ENCODE measurements around the gene MPPED2. TPM values are rescaled to one million over a fixed set of nuclear protein-coding genes. Genes with fewer than 3 reads are reported as not detected.

Gene MPPED2
- total and polyA plus RNA-seq, 2 of the 13 experiments (the other 11 are each of a cell fraction or from before 2014, with no cell fraction given), result not detected

DNA sequence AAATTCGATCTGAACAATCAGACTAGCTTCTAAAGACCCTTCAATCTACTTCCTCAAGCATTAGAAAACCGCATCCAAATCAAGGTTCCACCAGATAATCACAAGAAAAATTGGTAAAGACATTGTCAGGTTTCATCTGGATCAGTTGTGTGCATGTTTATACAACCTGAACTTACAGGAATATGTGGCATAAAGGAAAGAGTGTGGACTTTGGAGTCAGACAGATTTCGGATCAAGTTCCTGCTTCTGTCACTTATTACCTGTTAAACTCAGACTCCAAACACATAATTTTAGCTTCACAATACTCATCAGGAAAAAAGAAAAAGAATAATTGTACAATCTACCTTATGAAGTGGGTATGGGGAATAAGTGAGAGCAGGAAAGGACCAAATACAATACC lies 80.5 kb downstream of the MPPED2 start:
- no TSS peak for BruUV-seq (replicated peaks)
- Histone ChIP-seq H3K4me1 (ENCODE audit: insufficient read depth, low read length) (no peaks in the 10 kb centered on the region), H4K20me1 (ENCODE audit: insufficient read depth, low read length) (no peaks in the 10 kb centered on the region), H3K79me2 (ENCODE audit: insufficient read depth, low read length) (no peaks in the 10 kb centered on the region), H3K27me3 (ENCODE audit: control insufficient read depth in 1 of 2, insufficient read depth in 2 of 2, low read length in 2 of 2) (no peaks in the 10 kb centered on the region; a peak in 1 of 5 replicates), H3K4me2 (ENCODE audit: low read depth, low read length) (no peak overlapping the region), H3K27ac (ENCODE audit: extremely low read length, insufficient read depth, low read length) (no peak overlapping the region), H3K36me3 (replicated peaks in 1 of 2; ENCODE audit: control insufficient read depth in 1 of 2, insufficient read depth in 2 of 2, low read length in 2 of 2) (no peaks in the 10 kb centered on the region), H2AFZ (ENCODE audit: low read length) (no peak overlapping the region), H3K9me3 (ENCODE audit: low read length) (no peaks in the 10 kb centered on the region), H3K4me3 (replicated peaks in 1 of 3; ENCODE audit: insufficient read depth in 1 of 3, low read depth in 2 of 3, low read length in 3 of 3) (no peak overlapping the region), H3K9ac (ENCODE audit: insufficient read depth, low read depth, low read length) (no peak overlapping the region)
- ATAC-seq (no peak), FAIRE-seq (no peak), DNase-seq (ENCODE audit: low spot score) (no peak)
- in situ Hi-C loops (cut with HindIII; ENCODE audit: extremely low pct_ligation_motif_present, low pct_unique_long_range_greater_than_20kb) (no loop called here), intact Hi-C loops (cut with micrococcal nuclease; ENCODE audit: unreplicated experiment) (no loop called here)
- no peak for TF ChIP-seq ZNF570 (CRISPR knock-in tag; IDR thresholded peaks at IDR 0.05; ENCODE audit: borderline replicate concordance)
- TF ChIP-seq ZNF598 (CRISPR knock-in tag; IDR thresholded peaks at IDR 0.05; ENCODE audit: borderline replicate concordance), result no peak
- no peak for TF ChIP-seq FOXK1 (CRISPR knock-in tag; IDR thresholded peaks at IDR 0.05; ENCODE audit: borderline replicate concordance, low read depth)
- TF ChIP-seq, protein P1, sequence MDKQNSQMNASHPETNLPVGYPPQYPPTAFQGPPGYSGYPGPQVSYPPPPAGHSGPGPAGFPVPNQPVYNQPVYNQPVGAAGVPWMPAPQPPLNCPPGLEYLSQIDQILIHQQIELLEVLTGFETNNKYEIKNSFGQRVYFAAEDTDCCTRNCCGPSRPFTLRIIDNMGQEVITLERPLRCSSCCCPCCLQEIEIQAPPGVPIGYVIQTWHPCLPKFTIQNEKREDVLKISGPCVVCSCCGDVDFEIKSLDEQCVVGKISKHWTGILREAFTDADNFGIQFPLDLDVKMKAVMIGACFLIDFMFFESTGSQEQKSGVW (CRISPR knock-in tag; IDR thresholded peaks at IDR 0.05; ENCODE audit: borderline replicate concordance), result no peak
- no peak for TF ChIP-seq NFE2L1 (CRISPR knock-in tag; IDR thresholded peaks at IDR 0.05; ENCODE audit: borderline replicate concordance)
- no peak for TF ChIP-seq POLR2G (IDR thresholded peaks at IDR 0.05; ENCODE audit: low read depth, low read length)
- TF ChIP-seq, protein P2, sequence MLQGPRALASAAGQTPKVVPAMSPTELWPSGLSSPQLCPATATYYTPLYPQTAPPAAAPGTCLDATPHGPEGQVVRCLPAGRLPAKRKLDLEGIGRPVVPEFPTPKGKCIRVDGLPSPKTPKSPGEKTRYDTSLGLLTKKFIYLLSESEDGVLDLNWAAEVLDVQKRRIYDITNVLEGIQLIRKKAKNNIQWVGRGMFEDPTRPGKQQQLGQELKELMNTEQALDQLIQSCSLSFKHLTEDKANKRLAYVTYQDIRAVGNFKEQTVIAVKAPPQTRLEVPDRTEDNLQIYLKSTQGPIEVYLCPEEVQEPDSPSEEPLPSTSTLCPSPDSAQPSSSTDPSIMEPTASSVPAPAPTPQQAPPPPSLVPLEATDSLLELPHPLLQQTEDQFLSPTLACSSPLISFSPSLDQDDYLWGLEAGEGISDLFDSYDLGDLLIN (CRISPR knock-in tag; IDR thresholded peaks at IDR 0.05; ENCODE audit: borderline replicate concordance), result no peak
- TF ChIP-seq ATRX (CRISPR knock-in tag; IDR thresholded peaks at IDR 0.05; ENCODE audit: borderline replicate concordance), result no peak
- TF ChIP-seq ZNF12 (CRISPR knock-in tag; IDR thresholded peaks at IDR 0.05), result no peak
- TF ChIP-seq ZNF260 (CRISPR knock-in tag; IDR thresholded peaks at IDR 0.05; ENCODE audit: borderline replicate concordance, low read depth), result no peak
- no peak for TF ChIP-seq GMEB2 (CRISPR knock-in tag; IDR thresholded peaks at IDR 0.05; ENCODE audit: low read depth)
- no peak for TF ChIP-seq SIX4 (CRISPR knock-in tag; IDR thresholded peaks at IDR 0.05)
- TF ChIP-seq ZNF343 (CRISPR knock-in tag; IDR thresholded peaks at IDR 0.05), result no peak
- TF ChIP-seq, protein P3, sequence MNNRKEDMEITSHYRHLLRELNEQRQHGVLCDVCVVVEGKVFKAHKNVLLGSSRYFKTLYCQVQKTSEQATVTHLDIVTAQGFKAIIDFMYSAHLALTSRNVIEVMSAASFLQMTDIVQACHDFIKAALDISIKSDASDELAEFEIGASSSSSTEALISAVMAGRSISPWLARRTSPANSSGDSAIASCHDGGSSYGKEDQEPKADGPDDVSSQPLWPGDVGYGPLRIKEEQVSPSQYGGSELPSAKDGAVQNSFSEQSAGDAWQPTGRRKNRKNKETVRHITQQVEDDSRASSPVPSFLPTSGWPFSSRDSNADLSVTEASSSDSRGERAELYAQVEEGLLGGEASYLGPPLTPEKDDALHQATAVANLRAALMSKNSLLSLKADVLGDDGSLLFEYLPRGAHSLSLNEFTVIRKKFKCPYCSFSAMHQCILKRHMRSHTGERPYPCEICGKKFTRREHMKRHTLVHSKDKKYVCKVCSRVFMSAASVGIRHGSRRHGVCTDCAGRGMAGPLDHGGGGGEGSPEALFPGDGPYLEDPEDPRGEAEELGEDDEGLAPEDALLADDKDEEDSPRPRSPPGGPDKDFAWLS (CRISPR knock-in tag; IDR thresholded peaks at IDR 0.05; ENCODE audit: borderline replicate concordance), result no peak
- 5% methylated on average over 3 of the region's 3 CpGs for WGBS (ENCODE audit: low lambda C conversion rate)
- POLR2A ChIA-PET, result no interaction called here
- CTCF ChIA-PET (ENCODE audit: low intra/inter-chr PET ratio, low total read pairs), result no interaction called here
